ENCODE data around the gene MDM4. TPM values are rescaled to one million over a fixed set of nuclear protein-coding genes. Genes with fewer than 3 reads are reported as not detected.

Gene MDM4
- total RNA-seq, 1 experiment from 2014 or later, result 56.5 TPM

DNA sequence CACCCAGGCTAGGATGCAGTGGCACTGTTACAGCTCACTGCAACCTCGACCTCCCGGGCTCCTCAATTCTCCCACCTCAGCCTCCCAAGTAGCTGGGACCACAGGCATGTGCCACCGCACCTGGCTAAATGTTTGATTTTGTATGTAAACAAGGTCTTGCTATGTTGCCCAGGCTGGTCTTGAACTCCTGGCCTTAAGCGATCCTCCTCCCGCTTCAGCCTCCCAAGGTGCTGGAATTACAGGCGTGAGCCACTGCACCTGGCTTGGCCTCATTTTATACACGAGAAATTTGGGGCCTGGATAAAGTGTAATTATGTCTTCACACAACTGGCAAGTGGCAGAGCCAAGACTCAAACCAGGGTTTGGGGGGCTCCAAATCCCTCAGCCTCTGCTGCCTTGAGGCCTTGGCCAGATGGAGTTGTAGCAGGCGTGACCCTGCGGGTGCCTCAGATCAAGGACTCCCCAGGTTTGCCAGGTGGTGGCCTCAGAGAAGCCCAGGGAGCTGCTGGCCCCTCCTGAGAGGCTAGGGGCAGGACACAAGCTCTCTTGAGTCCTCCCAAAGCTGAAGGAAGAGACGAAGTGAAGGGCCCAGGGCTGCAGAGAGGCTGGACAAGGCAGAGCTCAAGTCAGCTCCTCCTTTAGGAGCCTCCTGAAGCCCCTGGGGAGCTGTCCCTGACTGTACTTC is 61.7 kb downstream of the MDM4 start:
- Mint-ChIP-seq H3K36me3 (ENCODE audit: insufficient read depth, unreplicated experiment) (no peaks in the 10 kb centered on the region), H3K4me1 (ENCODE audit: low read depth, unreplicated experiment) (peaks cover 14% of the 10 kb centered on the region), H3K27me3 (ENCODE audit: insufficient read depth, unreplicated experiment) (no peaks in the 10 kb centered on the region), H3K9me3 (ENCODE audit: unreplicated experiment) (no peaks in the 10 kb centered on the region), H3K27ac (ENCODE audit: unreplicated experiment) (no peak overlapping the region), H3K4me3 (ENCODE audit: unreplicated experiment) (no peak overlapping the region)
- H3K9me3 ChIP-seq, result no peaks in the 10 kb centered on the region
- intact Hi-C loops (cut with micrococcal nuclease; ENCODE audit: unreplicated experiment), result no loop called here
- TF ChIP-seq, protein P1, sequence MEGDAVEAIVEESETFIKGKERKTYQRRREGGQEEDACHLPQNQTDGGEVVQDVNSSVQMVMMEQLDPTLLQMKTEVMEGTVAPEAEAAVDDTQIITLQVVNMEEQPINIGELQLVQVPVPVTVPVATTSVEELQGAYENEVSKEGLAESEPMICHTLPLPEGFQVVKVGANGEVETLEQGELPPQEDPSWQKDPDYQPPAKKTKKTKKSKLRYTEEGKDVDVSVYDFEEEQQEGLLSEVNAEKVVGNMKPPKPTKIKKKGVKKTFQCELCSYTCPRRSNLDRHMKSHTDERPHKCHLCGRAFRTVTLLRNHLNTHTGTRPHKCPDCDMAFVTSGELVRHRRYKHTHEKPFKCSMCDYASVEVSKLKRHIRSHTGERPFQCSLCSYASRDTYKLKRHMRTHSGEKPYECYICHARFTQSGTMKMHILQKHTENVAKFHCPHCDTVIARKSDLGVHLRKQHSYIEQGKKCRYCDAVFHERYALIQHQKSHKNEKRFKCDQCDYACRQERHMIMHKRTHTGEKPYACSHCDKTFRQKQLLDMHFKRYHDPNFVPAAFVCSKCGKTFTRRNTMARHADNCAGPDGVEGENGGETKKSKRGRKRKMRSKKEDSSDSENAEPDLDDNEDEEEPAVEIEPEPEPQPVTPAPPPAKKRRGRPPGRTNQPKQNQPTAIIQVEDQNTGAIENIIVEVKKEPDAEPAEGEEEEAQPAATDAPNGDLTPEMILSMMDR (IDR thresholded peaks at IDR 0.05; ENCODE audit: insufficient read depth in 1 of 2, low read depth in 1 of 2, low read length in 1 of 2, severe bottlenecking in 1 of 2, unreplicated experiment in 1 of 2), result no peak
- no peak overlapping the region for H3K4me3 ChIP-seq (ENCODE audit: low read depth, low read length)
- peaks cover 21% of the 10 kb centered on the region for H3K4me1 ChIP-seq
- no peak for DNase-seq
- no TSS peak for BruUV-seq (replicated peaks)
- POLR2A ChIA-PET, result no interaction called here
- no peaks in the 10 kb centered on the region for H3K27me3 ChIP-seq (replicated peaks; ENCODE audit: control insufficient read depth, insufficient read depth, low read length)
- H3K36me3 ChIP-seq (ENCODE audit: control insufficient read depth, insufficient read depth, low read length), result no peaks in the 10 kb centered on the region
- CTCF ChIA-PET, result no interaction called here

DNA sequence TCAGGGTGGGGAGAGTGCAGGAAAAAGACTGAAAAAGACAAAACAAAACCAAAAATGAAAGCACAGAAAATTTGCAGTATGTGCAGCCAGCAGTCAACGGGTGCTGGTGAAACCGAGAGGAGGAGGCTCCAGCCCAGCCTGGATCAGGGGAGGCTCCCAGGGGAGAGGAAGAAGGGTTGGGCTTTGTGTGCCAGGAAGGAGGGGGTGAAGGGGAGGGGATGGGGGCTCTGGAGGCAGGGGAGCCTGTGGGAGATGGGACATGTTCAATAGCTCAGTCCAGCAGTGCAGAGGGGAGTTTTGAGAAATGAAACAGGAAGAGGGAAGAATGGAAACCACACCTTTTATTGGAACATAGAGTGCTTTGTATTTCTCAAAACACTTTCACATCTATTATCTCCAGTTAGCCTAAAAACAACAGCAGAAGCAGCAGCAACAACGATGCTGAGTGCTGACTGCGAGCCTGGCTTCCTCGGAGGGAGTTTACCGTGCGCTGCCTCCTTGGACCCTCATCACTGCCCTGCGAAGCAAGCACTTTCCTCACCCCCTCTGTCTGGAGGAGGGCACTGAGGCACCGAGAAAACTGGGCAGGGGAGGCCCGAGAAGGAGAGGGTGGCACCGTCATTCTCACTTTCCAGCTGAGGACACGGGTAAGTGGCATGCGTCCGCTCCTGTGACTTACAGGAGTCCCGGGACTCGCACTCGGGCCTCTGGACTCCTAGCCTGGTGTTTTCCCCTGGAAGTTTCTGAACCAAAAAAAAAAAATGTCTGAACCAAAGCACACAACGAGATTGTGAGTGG is 62.9 kb downstream of the MDM4 start:
- DNase-seq, result no peak
- H3K27me3 ChIP-seq (replicated peaks; ENCODE audit: control insufficient read depth, insufficient read depth, low read length), result no peaks in the 10 kb centered on the region
- intact Hi-C loops (cut with micrococcal nuclease; ENCODE audit: unreplicated experiment), result no loop called here
- Mint-ChIP-seq H3K4me3 (ENCODE audit: unreplicated experiment) (no peak overlapping the region), H3K36me3 (ENCODE audit: insufficient read depth, unreplicated experiment) (no peaks in the 10 kb centered on the region), H3K4me1 (ENCODE audit: low read depth, unreplicated experiment) (peaks cover 3% of the 10 kb centered on the region), H3K27me3 (ENCODE audit: insufficient read depth, unreplicated experiment) (no peaks in the 10 kb centered on the region), H3K27ac (ENCODE audit: unreplicated experiment) (no peak overlapping the region), H3K9me3 (ENCODE audit: unreplicated experiment) (no peaks in the 10 kb centered on the region)
- CTCF ChIA-PET, result no interaction called here
- H3K9me3 ChIP-seq, result no peaks in the 10 kb centered on the region
- peaks cover 10% of the 10 kb centered on the region; the same call in 1 of the 2 replicates for H3K4me1 ChIP-seq
- POLR2A ChIA-PET, result no interaction called here
- no peaks in the 10 kb centered on the region for H3K36me3 ChIP-seq (ENCODE audit: control insufficient read depth, insufficient read depth, low read length)
- H3K4me3 ChIP-seq (ENCODE audit: low read depth, low read length), result no peak overlapping the region
- TF ChIP-seq, protein P1 (IDR thresholded peaks at IDR 0.05; ENCODE audit: insufficient read depth in 1 of 2, low read depth in 1 of 2, low read length in 1 of 2, severe bottlenecking in 1 of 2, unreplicated experiment in 1 of 2), result no peak
- BruUV-seq (replicated peaks), result no TSS peak

DNA sequence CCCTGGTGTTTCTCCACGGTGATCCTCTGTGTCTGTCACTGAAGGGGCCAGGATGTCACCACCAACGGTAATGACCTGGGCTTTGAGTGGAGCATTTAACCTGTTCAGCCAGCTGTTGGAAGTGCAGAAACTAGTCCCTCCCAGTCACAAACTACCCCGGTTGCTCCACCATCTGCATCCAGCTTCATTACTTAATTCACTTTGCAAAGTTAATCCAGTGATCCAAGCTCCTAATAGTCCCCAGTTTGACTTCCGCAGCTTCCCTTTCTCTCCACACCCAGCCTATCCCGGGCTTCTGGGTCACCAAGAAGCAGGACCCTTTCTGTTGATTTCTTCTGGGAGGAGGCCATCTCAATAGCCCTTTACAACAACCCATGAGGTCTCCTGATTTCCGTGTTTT is 63.5 kb downstream of the MDM4 start:
- intact Hi-C loops (cut with micrococcal nuclease; ENCODE audit: unreplicated experiment), result no loop called here
- Mint-ChIP-seq H3K36me3 (ENCODE audit: insufficient read depth, unreplicated experiment) (no peaks in the 10 kb centered on the region), H3K4me1 (ENCODE audit: low read depth, unreplicated experiment) (no peaks in the 10 kb centered on the region), H3K4me3 (ENCODE audit: unreplicated experiment) (no peak overlapping the region), H3K9me3 (ENCODE audit: unreplicated experiment) (no peaks in the 10 kb centered on the region), H3K27me3 (ENCODE audit: insufficient read depth, unreplicated experiment) (no peaks in the 10 kb centered on the region), H3K27ac (ENCODE audit: unreplicated experiment) (no peak overlapping the region)
- BruUV-seq (replicated peaks), result no TSS peak
- Histone ChIP-seq H3K36me3 (ENCODE audit: control insufficient read depth, insufficient read depth, low read length) (no peaks in the 10 kb centered on the region), H3K27me3 (replicated peaks; ENCODE audit: control insufficient read depth, insufficient read depth, low read length) (no peaks in the 10 kb centered on the region), H3K4me3 (ENCODE audit: low read depth, low read length) (no peak overlapping the region), H3K4me1 (0 out of 2 replicates have a peak, but pooled peaks cover 6% of the 10 kb centered on the region), H3K9me3 (no peaks in the 10 kb centered on the region)
- TF ChIP-seq, protein P1 (IDR thresholded peaks at IDR 0.05; ENCODE audit: insufficient read depth in 1 of 2, low read depth in 1 of 2, low read length in 1 of 2, severe bottlenecking in 1 of 2, unreplicated experiment in 1 of 2), result no peak
- POLR2A ChIA-PET, result no interaction called here
- no peak for DNase-seq
- CTCF ChIA-PET, result no interaction called here
